Right ventricle myocardium inferior (tissue), 1 donor: Measurements from ENCODE around the gene STK10. TPM values are rescaled to one million over a fixed set of nuclear protein-coding genes. Genes with fewer than 3 reads are reported as not detected.

Source experiments
- ATAC-seq: fragments of 200-7000 bp; cut with Tn5 transposase; one replicate; pipeline ENCODE4 v1.9.1; 2020; ENCODE audit warnings: mild to moderate bottlenecking, moderate library complexity
- DNase-seq: peaks from one replicate; pipeline ENCODE4 v3.0.0; 2021; ENCODE audit errors: missing footprints
- intact Hi-C: fragments of 100-400 bp; cut with DNase I; formaldehyde crosslinking; loops from one replicate; pipeline ENCODE4 v1.11.0; 2022
- total RNA-seq: library from RNA; stranded (reverse); fragmentation: NEBNext Ultra II Directional; extraction: Animal tissue kit (Norgen Biotek cat#: 25700); gene quantifications from one replicate; pipeline ENCODE4 v1.2.1, GENCODE V29; 2021
- donor health status: DM: no; HTN: yes; CAD: no; lungs with severe emphysema.

Gene STK10
- total RNA-seq, 1 donor from 2014 or later = 8.9 TPM

- intact Hi-C loops = loop anchor here (5.0 to 10.0 kb wide), 2 partner anchors 177 to 340 kb away; partner anchors contain the start of gene UBTD2
- DNase-seq = no peak
- ATAC-seq = no peak
Observed at GRCh38 chr5:172104801-172105701, 83.0 kb downstream of the STK10 start.

GRCh38 chr5:172104021-172104420, 84.0 kb downstream of the STK10 start:
- no peak for DNase-seq
- peak; percentile 25 for ATAC-seq
- intact Hi-C loops = loop anchor here (10.0 kb wide), 1 partner anchor 341 kb away; no protein-coding TSS in a partner anchor

GRCh38 chr5:172102913-172103626, 85.0 kb downstream of the STK10 start:
- intact Hi-C loops = loop anchor here (10.0 kb wide), 1 partner anchor 342 kb away; no protein-coding TSS in a partner anchor
- DNase-seq = no peak
- ATAC-seq = peak; percentile 69

GRCh38 chr5:172102218-172102870, 85.7 kb downstream of the STK10 start:
- intact Hi-C loops = loop anchor here (10.0 kb wide), 1 partner anchor 342 kb away; no protein-coding TSS in a partner anchor
- no peak for ATAC-seq
- DNase-seq = no peak

GRCh38 chr5:172101547-172102217, 86.3 kb downstream of the STK10 start:
- DNase-seq (no peak), ATAC-seq (no peak)
- intact Hi-C loops = loop anchor here (10.0 kb wide), 1 partner anchor 343 kb away; no protein-coding TSS in a partner anchor

GRCh38 chr5:172098883-172099282, 89.1 kb downstream of the STK10 start:
- intact Hi-C loops = no loop called here
- DNase-seq (no peak), ATAC-seq (no peak)

GRCh38 chr5:172098046-172098445, 90.0 kb downstream of the STK10 start:
- no peak for ATAC-seq
- intact Hi-C loops = no loop called here
- DNase-seq = no peak

- no peak for DNase-seq
- ATAC-seq = no peak
- intact Hi-C loops = no loop called here
Observed at GRCh38 chr5:172097356-172097755, 90.7 kb downstream of the STK10 start.

GRCh38 chr5:172096207-172096940, 91.7 kb downstream of the STK10 start:
- ATAC-seq = no peak
- intact Hi-C loops = no loop called here
- DNase-seq = no peak

GRCh38 chr5:172095368-172096206, 92.4 kb downstream of the STK10 start:
- intact Hi-C loops = no loop called here
- DNase-seq = no peak
- ATAC-seq = no peak

- ATAC-seq (peak; percentile 88), DNase-seq (no peak)
- intact Hi-C loops = no loop called here
Observed at GRCh38 chr5:172093965-172094364, 94.1 kb downstream of the STK10 start.

GRCh38 chr5:172093559-172093958, 94.5 kb downstream of the STK10 start:
- intact Hi-C loops = no loop called here
- DNase-seq (no peak), ATAC-seq (peak; percentile 36)

- intact Hi-C loops = no loop called here
- ATAC-seq (no peak), DNase-seq (no peak)
Observed at GRCh38 chr5:172091956-172092732, 95.9 kb downstream of the STK10 start.

GRCh38 chr5:172090976-172091547, 97.0 kb downstream of the STK10 start:
- intact Hi-C loops = no loop called here
- DNase-seq (no peak), ATAC-seq (no peak)

- intact Hi-C loops = no loop called here
- ATAC-seq = no peak
- DNase-seq = no peak
Observed at GRCh38 chr5:172089298-172090117, 98.5 kb downstream of the STK10 start.
